NCI-H446 treated with DMSO at 0.1 percent for 48 hours (cell line): ENCODE results near the gene RSPH3.
"Not testable (repeated sequence)": the region's sequence is repeated elsewhere in the genome, so short reads cannot be mapped to it uniquely, and the experiment has no call there.

Source experiments
- DNase-seq: peaks from one replicate; lab custom pipeline; 2025; lab: John Stamatoyannopoulos, UW

RSPH3 gene

DNA sequence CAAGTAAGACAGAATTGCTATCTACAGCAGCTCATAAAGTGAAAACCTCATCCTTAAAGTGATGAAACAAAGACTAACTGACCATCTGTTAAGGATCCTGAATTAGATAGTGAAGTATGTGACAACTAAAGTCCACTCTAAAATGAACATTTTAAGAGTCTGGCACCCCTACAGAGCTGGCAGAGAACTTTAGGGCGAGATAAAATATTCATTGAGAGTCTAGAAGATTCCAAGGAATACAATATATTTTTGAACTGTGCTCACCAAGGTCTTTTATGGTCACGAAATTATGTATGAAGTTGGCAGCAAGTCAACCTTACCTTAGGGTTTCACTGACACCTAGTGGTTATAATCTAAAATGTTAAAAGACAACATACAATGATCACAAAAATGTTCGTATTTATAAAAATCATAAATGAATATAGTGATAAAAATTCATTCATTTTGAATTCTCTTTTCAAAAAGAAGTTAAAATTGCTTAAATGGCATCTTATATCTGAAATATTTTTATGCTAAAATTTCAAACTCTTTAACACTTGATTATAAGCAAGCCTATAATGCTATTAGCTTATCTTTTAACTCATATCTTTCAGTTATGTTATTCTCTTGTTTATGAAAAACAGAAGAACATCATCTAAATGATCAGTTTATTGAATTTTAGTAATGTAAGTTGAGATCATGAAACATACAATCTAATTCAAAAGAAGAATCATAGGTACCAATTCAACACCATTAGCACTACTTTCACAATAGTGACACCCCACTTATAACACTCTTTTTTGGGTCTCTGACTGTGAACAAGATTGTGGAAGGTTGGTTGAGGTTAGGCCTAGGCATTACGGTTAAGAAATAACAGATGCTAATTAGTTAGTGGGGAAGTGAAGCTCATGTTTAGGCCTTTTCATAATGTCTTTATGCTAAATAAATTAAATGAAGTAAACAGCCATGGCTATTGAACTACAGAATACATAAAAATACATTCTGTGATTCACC lies 27.5 kb downstream of the RSPH3 start:
- peak; percentile 58 for DNase-seq

DNA sequence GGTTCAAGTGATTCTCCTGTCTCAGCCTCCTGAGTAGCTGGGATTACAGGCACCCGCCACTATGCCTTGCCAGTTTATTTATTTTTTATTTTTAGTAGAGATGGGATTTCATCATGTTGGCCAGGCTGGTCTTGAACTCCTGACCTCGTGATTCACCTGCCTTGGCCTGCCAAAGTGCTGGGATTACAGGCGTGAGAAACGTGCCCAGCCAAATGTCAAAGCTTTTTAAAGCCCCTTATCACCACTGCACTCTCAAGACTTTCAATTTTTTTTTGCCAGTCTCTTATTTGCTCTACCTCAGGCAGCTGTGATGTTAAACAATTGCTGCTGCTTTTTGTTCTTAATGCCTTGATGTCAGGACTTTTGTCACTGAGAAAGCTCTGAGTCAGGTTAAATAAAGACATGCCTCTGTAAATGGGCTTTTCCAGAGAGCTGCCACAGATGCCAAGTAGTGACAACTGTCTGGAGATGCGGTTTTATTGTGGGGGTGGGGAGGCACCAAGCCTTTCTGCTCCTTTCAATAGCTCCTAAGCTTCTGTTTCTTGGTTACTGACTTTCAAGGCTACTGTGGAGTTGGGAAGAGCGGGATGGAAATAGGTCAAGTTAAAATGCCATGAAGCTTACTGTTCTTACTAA lies 29.2 kb downstream of the RSPH3 start:
- DNase-seq, result no peak

DNA sequence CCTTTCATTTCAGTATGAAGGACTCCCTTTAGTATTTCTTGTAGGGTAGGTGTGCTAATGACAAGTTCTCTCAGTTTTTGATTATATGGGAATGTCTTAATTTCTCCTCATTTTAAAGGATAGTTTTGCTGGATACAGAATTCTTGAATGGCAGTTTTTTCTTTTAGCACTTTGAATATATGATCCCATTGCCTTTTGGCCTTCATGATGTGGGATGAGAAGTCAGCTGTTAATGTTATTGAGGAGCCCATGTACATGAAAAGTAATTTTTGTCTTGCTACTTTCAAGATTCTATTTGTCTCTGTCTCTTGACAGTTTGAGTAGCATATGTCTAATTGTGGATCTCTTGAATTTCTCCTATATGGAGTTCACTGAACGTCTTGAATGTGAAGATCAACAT lies 30.9 kb downstream of the RSPH3 start:
- DNase-seq, result no peak

DNA sequence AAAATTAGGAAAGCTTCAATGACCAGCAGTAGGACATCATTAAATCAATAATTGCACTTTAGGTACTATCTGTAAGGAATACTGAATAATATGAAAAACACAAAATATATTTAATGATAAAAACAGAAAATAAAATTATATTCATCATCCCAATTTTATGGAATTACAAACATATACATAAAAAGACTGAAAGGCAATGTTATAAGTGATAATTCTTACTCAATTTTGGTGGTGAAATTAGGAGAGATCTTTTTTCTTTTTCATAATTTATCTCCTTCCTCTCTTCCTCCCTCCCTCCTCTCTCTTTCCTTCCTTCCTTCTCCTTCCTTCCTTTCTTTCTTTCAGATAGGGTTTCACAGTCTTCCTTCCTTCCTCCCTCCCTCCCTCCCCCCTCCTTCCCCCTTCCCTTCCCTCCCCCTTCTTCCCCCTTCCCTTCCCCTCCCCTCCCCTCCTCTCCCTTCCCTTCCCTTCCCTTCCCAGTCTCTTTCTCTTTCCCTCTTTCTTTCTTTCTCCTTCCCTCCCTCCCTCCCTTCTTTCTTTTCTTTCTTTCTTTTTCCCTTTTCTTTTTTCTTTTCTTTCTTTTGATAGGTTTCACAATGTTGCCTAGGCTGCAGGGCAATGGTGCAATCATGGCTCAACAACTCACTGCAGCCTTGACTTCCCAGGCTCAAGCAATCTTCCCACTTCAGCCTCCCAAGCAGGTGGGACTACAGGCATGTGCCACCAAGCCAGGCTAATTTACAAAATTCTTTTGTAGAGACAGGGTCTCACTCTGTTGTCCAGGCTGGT lies 36.8 kb downstream of the RSPH3 start:
- DNase-seq, result no peak

DNA sequence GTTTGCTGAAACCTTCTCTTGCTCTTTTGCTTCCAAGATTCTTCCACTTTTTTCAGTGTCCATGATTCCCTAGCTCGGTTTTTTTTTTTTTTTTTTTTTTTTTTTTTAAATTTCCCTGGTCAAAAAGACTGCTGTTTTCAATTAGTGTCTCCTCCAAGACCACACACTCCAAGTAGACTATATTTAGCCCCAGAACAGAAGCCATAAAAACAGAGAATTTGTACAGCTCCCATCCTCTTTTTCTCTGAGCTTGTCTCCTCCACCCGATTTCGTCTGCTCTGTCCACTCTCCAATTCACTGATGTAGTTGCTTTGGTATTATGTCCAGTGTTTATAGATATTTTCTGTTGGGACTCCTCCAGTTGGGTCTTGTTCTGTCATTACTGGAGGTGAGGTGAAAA lies 37.6 kb downstream of the RSPH3 start:
- DNase-seq, result no peak

DNA sequence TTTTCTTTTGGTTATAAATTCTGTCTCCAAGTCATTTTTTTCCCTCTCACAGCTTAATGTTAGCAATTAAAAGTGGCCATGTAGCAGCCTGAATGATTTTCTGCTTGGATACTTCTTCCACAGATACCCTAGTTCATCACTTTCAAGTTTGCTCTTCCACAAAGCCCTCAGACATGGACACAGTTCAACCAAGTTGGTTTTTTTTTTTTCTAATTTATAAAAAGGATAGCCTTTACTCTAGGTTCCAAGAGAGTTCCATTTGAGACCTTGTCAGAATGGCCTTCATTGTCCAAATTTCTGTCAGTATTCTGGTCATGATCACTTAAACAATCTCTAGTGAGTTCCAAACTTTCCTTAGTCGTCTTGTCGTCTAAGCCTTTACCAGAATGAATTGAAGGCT lies 40.0 kb downstream of the RSPH3 start:
- DNase-seq, result no peak

DNA sequence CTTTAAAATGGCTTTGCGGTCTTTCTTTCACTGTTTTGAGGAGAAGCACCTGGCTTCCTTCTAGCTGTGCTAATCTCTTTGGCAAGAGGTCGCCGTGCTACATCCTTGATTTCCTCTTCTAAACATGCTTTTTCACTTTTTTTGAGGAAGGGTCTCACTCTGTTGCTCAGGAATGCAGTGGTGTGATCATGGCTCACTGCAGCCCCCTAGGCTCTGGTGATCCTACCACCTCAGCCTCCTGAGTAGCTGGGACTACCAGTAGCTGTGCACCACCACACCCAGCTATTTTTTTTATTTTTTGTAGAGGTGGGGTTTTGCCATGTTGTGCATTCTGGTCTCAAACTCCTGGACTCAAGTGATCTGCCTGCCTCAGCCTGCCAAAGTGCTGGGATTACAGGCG lies 40.5 kb downstream of the RSPH3 start:
- no peak for DNase-seq

DNA sequence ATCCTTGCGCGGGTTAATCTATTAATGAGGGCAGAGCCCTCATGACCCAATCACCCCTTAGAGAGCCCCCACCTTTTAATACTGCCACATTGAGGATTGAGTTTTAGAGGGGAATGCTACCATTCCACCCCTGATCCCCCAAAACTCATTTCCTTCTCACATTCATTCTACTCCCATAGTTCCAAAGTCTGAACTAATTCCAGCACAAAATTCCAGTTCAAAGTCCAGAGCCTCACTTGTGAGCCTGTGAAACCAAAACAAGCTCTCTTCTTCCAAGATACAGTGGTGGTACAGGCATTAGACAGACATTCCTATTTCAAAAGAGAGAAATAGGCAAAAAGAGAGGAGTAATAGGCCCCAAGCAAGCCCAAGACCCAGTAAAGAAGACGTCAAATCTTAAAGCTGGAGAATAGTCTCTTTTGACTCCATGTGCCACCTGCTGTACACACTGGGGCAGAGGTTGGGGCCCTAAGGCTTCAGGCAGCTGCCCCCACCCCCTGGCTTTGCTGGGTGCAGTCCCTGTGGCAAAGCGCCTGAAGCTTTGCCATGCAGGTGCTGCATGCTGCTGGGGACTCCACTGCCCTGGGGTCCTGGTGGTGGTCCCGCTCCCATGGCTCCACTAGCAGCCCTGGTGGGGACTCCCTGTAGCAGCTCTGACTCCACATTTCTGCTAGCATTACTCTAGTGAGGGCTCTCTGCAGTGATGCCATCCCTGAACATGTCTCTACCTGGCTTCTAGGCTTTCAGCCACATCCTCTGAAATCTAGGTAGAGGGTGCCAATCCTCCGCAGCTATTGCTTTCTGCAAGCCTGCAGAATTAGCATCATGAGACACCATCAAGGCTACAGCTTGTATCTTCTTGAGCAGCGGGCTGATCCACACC lies 41.3 kb downstream of the RSPH3 start:
- no peak for DNase-seq

DNA sequence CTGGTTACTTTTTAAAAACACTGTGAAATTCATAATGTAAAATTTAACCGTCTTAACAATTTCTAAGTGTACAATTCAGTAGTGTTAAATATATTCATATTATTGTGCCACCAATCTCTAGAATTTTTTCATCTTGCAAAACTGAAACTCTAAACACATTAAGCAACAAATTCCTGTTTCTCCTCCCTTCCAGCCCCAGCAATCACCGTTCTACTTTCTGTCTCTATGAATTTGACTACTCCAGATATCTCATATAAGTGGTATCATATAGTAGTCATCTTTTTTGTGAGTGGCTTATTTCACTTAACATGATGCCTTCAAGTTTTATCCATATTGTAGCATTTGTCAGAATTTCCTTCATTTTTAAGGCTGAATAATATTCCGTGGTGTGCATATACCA lies 44.7 kb downstream of the RSPH3 start:
- no peak for DNase-seq

DNA sequence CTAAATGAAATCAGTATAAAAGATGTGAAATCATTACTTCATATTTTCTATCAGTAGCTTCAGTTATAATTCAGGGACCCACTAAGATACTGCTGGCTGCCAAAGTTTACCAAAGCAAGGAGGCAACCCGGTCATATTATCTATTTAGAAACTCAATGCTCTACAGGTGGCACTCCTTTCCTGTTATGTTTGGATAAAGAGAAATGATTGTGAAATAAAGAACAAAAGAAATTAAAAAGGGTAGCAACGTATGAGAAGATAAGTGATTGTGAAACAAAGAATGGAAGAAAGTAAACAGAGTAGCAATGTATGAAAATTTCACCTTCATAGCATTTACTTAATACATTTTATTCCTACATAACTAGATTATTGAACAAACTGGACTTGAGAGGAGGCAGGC lies 45.2 kb downstream of the RSPH3 start:
- DNase-seq, result no peak

DNA sequence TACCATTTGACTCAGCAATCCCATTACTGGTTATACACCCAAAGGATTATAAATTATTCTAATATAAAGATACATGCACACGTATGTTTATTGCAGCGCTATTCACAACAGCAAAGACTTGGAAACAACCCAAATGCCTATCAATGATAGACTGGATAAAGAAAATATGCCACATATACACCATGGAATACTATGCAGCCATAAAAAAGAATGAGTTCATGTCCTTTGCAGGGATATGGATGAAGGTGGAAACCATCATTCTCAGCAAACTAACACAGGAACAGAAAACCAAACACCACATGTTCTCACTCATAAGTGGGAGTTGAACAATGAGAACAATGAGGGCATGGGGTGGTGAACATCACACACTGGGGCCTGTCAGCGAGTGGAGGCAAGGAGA lies 48.0 kb downstream of the RSPH3 start:
- not testable (repeated sequence) for DNase-seq

DNA sequence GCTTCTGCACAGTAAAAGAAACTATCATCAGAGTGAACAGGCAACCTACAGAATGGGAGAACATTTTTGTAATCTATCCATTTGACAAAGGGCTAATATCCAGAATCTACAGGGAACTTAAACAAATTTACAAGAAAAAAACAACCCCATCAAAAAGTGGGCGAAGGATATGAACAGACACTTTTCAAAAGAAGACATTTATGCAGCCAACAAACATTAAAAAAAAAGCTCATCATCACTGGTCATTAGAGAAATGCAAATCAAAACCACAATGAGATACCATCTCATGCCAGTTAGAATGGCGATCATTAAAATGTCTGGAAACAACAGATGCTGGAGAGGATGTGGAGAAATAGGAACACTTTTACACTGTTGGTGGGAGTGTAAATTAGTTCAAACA lies 48.4 kb downstream of the RSPH3 start:
- DNase-seq, result not testable (repeated sequence)

DNA sequence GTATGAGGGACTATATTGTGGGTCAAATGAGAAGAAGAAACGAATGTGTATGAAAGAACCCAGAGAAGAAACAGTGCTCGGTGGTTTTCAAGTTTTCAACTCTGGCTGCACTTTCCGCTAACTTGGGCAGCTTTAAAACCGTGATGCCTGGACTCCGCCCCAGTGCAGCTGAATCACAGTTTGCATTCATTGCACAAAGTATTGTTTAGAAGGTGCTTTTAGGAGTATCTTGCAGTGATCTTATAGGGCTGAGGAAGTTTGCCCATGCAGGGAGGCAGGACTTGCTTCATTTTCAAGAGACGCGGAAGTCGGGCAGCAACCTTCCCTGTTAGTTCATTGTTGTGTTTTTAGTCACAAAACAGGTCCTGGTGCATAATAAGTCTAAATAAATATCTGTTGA lies 52.7 kb downstream of the RSPH3 start:
- DNase-seq, result no peak

DNA sequence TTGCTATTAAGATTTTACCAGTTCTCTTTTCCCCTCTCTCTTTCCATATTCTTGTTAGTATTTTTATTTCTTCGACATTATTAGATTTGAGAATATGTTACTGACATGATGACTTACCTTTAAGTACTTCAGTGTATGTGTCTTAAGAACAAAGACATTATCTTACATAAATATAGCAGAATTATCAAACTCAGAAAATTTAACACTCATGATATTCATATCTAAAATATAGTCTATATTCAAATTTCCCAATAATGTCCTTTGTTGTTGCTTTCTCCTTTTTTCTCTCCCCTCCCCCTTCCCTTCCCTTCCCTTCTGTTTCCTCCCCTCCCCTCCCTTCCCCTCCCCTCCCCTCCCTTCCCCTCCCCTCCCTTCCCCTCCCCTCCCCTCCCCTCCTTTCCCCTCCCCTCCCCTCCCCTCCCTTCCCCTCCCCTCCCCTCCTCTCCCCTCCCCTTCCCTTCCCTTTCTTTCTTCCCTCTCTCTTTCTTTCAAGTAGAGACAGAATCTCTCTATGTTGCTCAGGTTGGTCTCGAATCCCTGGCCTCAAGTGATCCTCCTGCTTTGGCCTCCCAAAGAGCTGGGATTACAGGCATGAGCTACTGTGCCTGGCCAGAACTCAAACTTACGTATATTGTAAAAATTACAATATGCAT lies 56.5 kb downstream of the RSPH3 start:
- no peak for DNase-seq

DNA sequence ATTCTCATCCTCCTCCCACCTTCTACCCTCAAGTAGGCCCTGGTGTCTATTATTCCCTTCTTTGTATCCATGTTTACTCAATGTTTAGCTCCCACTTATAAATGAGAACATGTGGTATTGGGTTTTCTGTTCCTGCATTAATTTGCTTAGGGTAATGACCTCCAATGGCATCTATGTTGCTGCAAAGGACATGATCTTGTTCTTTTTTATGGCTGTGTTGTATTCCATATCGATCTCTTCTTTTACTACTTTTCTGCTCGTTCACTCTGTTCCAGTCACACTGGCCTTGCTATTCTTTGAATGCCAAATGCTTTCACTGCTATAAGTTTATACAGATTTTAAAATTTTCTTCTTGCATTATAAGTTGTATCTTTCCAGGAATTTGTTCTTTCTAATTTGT lies 57.7 kb downstream of the RSPH3 start:
- DNase-seq, result no peak

DNA sequence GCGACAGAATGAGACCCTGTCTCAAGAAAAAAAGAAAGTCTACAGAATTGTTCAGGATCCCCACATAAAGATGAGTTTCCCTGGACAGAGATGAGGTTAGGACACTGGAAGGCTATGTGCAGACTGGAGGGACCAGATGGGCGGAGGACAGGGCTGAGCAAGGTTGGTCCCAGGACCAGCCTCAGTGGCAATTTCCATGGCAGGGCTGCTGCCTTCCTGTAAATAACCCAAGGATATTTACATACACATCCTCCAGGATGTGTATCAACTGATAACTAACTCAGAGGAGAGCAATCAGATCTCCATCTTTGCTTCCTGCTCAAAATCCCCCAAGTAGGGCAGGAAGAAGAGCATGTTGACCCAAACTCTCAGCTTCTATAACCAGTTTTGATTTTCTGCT lies 58.8 kb downstream of the RSPH3 start:
- DNase-seq, result no peak

DNA sequence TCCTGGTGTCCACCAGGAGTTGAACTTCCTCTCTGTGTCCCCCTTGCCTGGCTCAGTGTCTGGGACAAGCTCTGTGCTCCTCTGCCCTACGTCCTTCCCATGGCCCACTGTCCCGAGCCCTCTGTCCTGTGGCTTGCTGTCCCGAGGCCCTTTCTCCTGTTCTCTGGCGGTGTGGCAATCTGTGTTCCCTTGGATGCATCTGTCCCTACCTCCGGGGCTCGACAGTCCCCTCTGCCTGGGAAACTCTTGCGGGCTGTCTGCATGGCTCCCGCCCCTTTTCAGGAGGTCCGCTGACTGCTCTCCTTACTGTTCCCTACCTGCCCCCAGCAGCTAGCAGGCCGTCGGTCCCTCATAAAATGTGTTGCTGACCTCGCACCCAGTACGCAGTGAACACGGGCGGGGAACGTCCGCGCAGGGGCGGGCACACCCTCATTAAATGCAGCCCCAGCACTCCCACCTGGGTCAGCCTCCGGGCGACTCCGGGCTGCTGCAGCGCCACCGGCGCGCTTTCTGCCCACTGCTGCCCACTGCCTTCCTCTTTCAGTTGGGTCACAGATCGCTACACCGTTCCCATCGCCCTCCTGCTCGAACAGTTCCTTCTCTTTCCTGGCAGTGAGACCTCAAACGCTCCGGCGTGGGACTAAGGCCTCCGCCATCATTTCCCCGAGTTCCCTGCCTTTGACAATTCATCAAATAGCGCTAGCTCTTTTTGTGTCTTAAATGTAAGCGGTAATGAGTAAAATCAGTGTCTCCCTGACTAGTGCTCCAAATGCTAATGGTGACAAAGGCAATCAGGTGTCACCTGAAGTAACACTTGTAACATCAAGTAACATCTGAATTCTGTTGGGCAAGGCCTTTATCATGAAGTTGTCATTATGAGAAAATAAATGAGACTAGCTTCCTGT lies 60.5 kb downstream of the RSPH3 start:
- DNase-seq, result no peak

DNA sequence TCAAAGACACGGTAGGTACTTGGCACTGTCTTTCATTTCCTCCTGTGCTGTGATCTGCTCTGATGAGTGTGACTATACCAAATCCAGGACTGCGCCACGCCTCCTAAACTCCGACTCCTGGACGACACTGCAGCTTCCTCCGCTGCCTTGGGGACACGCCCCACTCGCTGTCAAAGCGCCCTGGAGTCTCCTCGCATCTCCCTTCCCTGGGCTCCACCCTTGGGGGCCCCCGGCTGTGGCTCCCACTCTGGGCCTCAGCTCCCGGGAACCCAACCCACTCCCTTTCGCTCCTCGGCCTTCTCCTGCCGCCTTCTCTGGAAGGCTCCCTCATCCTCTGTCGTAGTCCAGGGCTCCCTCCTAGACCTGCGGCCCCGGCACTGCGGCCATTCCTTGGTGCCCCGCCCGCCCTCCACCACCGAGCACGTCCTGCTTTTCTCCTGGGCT lies 61.2 kb downstream of the RSPH3 start:
- no peak for DNase-seq

DNA sequence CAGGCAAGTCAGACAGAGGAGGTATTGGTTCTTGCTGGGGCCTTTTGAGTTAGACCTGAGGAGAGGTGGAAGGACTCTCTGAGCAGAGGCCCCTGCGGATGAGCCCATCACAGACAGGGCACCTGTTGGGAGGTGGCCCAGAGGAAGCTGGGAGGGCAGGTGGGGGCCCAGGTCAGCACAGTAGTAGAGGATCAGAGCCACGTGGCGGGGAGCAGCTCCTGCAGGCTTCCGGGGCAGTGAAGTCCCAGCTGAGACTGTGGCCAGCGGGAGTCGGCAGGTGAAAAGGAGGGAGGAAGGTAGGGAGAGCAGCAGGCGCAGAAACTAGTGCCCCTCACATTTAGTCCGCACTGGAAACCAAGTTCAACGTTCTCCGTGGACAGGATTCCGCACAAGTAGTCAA lies 61.8 kb downstream of the RSPH3 start:
- no peak for DNase-seq

DNA sequence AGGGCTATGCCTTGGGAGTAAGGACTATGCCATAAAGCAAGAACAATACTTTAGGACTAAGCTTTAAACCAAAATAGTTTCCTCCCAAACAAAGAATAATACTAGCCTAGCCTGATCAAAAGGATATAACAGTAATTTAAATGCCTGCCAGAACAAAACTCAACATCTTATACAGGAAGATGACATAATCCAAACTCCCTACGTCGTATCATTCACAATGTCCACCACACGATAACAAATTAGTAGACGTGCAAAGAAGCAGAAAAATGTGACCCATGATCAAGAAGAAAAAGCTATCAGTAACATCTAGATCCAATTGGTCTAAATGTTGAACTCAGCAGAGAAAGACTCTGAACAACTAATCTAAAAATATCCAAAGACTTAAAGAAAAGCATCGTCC lies 65.8 kb downstream of the RSPH3 start:
- DNase-seq, result no peak
